ENCODE results near the gene SND1.

DNA sequence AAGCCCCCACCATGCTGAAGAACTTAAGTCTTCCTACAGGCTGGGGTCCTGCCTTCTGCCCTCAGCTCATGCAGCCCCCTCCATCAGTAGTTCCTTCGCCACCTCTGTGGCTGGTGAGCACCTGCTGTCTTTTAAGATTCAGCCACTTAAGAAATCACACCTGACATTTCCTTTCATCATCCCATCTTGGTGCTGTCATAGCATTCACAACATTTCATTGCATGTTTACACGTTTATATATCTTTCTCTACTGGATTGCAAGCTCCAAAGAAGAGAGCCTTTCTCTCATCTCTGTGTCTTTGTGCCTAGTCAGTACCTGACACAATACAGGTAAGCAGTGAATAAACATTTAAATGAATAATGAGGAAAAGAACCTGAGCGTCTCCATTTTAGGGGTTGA lies 38.3 kb downstream of the SND1 start:
- TF ChIP-seq, protein P1, sequence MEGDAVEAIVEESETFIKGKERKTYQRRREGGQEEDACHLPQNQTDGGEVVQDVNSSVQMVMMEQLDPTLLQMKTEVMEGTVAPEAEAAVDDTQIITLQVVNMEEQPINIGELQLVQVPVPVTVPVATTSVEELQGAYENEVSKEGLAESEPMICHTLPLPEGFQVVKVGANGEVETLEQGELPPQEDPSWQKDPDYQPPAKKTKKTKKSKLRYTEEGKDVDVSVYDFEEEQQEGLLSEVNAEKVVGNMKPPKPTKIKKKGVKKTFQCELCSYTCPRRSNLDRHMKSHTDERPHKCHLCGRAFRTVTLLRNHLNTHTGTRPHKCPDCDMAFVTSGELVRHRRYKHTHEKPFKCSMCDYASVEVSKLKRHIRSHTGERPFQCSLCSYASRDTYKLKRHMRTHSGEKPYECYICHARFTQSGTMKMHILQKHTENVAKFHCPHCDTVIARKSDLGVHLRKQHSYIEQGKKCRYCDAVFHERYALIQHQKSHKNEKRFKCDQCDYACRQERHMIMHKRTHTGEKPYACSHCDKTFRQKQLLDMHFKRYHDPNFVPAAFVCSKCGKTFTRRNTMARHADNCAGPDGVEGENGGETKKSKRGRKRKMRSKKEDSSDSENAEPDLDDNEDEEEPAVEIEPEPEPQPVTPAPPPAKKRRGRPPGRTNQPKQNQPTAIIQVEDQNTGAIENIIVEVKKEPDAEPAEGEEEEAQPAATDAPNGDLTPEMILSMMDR (IDR thresholded peaks at IDR 0.05; ENCODE audit: low read length) = no peak
- no peak for TF ChIP-seq EZH2phosphoT487 (IDR thresholded peaks at IDR 0.05; ENCODE audit: low read length)

Measured in MM.1S (cell line).